Skeletal muscle cell (primary cell): ENCODE data around the gene CRNN.

Experiments
- DNase-seq: peaks from one replicate; pipeline ENCODE4 v3.0.0-alpha.2; 2010; ENCODE audit warnings: low read depth
- H3K4me3 ChIP-seq: 2 replicates; pipeline ENCODE4 v1.5.1; 2011; ENCODE audit warnings: low read depth, mild to moderate bottlenecking, control low read depth, low read length, moderate library complexity

Gene CRNN

DNA sequence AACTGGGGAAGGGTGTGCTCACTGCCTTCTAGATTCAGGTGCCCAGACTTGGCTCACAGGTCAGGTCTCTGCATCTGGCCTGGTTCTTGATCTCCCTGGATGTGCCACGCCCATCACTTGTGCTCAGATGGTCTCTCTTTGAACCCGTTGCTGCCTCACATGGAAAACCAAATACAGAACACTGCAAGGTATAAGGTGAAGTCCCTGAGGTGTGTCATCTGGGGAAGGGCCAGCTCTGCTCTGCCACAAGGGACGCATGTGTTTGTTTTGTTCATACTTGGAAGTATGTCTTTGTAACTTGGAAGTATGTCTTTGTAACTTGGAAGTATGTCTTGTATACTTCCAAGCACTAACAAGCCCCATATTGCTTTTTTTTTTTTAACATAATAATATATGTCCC is 13.4 kb upstream of the CRNN start:
- no peak overlapping the region for H3K4me3 ChIP-seq
- no peak for DNase-seq

DNA sequence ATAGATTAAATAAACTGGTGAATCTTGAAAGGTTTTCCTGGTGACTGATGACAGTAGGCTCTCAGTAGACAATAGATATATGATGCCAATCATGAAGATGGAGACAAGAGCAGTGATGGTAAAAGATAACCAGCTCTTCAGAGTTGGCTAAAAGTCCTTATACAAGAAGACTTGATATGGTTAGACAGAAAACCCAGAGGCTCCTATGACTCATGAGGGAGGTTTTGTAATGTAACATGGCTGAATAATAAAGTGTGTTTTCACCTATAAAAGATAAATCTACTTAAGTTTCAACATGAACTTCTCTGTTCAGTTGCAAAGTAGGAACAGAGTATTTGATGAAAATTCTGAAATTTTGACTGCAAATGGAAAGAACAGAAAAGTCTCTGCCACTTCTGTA is 12.7 kb upstream of the CRNN start:
- no peak for DNase-seq
- no peak overlapping the region for H3K4me3 ChIP-seq

DNA sequence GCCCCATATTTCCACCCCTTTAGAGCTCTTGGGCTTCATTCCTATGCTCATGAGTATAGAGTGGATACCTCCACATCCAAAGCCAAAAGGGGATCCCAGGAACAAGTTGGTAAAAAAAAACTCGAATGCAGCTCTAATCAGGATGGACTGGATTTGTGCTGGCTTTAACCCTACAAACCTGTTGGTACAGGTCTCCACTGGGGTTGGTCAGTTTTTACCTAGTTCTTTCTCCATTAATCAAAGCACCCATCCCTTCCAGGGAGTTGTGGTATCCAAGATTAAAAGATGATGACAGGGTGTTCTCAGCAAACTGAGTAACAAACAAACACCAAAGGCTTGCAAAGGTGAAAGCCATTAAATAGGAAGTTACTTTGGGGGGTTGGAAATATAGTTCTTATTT is 5.9 kb upstream of the CRNN start:
- DNase-seq = no peak
- H3K4me3 ChIP-seq = no peak overlapping the region

GRCh38 chr1:152415454-152416227 is 1.6 kb upstream of the CRNN start:
- no peak overlapping the region for H3K4me3 ChIP-seq
- no peak for DNase-seq

DNA sequence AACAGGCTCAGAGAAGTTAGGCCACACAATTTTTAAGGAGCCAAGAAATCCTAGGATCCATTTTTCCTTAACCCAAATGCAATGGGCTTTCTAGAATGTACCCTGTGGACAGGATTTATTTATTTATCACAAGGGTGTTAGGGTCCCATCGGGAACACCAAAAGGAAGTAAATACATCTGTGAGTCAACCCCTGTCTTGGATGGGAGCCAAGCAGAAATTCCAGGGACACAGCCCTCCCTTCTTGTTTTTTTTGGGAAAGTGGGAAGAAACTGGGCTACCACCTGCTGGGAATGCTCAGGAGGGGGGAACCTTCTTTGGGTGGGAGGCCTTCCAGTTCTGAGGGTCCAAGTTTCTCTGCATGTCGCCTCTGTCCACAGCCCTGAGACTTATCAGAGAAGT is 1.3 kb downstream of the CRNN start:
- no peak for DNase-seq
- H3K4me3 ChIP-seq = no peak overlapping the region

GRCh38 chr1:152411134-152411533 is 2.9 kb downstream of the CRNN start:
- no peak overlapping the region for H3K4me3 ChIP-seq
- no peak for DNase-seq

DNA sequence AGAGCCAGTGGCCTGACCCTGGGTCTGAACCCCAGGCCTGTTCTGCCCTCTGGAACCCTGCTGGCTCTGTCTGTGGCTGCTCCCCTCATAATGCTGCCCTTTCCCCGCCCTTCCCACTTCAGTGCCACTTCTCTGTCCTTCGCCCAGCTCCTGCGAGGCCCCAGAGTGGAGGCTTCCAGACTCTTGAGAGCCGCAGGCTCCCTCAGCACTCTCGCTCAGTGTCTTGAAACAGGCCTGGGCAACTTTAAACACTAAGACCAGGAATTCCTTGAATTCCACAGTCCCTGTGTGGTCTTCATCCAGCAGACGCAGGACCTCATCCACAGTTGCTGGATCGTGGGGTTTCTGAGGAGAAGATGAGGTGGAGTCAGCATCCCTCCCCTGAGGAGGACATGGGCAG is 3.5 kb downstream of the CRNN start:
- no peak for DNase-seq

DNA sequence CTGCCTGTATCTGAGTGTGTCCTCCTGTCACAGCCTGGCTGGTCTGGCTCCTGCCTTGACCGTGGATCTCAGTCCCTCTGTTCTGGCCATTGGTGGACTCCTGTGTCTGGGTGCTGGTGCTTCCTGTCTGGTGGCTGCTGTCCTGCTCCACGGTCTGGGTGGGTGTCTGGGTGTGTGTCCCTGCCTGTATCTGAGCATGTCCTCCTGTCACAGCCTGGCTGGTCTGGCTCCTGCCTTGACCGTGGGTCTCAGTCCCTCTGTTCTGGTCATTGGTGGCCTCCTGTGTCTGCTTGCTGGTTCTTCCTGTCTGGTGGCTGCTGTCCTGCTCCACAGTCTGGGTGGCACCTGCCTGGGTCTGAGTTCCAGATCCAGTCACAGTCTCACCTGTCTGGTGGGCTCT is 4.0 kb downstream of the CRNN start:
- DNase-seq = no peak

More for the DNA sequence above, 3.5 kb downstream of the CRNN start:
- H3K4me3 ChIP-seq = no peak overlapping the region

DNA sequence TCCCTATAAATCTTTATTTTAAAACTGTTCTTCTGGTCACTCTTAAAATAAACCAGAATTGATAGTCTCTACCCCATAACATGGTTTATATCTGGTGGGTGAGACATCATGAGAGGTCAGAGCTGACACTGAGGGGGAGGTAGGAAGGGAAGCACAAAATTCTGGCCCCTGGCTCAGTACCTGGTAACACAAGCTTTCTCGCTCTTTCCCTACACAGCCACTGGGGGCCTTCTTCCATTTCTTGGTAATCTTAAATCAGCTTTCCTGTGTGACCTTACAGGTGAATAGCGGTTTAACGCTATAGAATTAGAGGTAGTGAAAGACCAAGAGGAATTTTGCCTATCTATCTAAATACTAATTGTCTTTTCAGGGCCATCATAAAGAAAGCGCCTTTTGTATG is 5.4 kb downstream of the CRNN start:
- no peak for DNase-seq
- no peak overlapping the region for H3K4me3 ChIP-seq

More for the DNA sequence above, 4.0 kb downstream of the CRNN start:
- no peak overlapping the region for H3K4me3 ChIP-seq

GRCh38 chr1:152398812-152399698 is 15.0 kb downstream of the CRNN start:
- no peak for DNase-seq
- H3K4me3 ChIP-seq = no peak overlapping the region

- no peak for DNase-seq
- H3K4me3 ChIP-seq = no peak overlapping the region
Observed at GRCh38 chr1:152397474-152397873, 16.6 kb downstream of the CRNN start.

GRCh38 chr1:152394151-152394550 is 19.9 kb downstream of the CRNN start:
- no peak overlapping the region for H3K4me3 ChIP-seq
- DNase-seq = no peak

- no peak for DNase-seq
- no peak overlapping the region for H3K4me3 ChIP-seq
Observed at GRCh38 chr1:152392909-152393308, 21.2 kb downstream of the CRNN start.

DNA sequence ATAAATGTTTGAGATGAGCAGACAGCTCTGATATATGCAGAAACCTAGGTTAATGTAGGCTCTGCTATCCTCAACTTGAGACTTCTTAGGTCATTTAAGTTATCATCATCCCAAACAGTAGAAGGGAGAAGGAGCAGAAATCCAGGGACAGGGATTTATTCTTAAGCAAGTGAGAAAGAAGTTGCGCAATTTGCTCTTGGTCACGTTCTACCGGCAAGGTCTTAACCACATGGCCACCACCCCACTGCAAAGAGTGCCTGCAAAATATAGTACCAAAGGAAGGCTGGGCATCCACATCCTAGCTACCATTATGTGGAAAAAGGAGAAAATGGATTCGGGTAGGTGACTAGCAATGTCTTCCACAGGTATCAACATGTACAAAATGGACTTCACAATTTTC is 25.2 kb downstream of the CRNN start:
- no peak for DNase-seq

GRCh38 chr1:152386940-152387339 is 27.1 kb downstream of the CRNN start:
- DNase-seq = no peak
- H3K4me3 ChIP-seq = no peak overlapping the region

More for the DNA sequence above, 25.2 kb downstream of the CRNN start:
- no peak overlapping the region for H3K4me3 ChIP-seq

GRCh38 chr1:152380932-152381331 is 33.1 kb downstream of the CRNN start:
- H3K4me3 ChIP-seq = no peak overlapping the region

DNA sequence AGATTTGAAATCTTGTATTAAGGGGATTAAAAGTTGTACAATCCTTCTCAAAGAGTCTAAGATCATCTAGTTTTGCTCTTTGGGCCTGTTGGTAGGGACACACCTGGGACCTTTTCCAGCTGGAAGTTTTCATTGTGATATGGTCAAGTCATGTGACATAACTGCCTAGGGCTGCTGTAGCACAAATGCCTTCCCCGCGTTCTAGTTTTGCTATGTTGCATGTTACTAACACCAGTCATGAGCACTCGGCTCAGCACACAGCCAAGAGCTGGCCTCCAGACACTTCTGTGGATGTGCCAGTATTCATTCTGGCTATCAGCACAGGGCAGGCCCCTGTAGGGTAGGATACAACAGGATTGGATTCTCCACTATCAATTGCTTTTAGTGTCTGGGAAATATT is 39.6 kb downstream of the CRNN start:
- no peak for DNase-seq
- H3K4me3 ChIP-seq = no peak overlapping the region

More at GRCh38 chr1:152380932-152381331, 33.1 kb downstream of the CRNN start:
- no peak for DNase-seq

DNA sequence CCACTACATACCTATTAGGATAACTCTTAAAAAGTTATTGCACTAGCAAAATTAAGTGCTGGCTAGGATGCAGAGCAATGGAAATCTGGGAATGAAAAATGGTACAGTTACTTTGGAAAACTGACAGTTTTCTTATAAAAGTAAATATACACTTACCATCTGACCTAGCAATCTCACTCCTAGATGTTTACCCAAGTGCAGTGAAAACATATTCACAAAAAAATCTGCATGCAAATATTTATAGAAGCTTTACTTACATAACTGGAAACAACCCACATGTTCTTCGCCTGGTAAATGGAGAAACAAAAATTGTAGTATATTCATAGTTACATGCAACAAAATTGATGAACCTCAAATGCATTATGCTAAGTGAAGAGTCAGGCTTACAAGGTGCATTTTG is 41.4 kb downstream of the CRNN start:
- no peak for DNase-seq
- H3K4me3 ChIP-seq = no peak overlapping the region

DNA sequence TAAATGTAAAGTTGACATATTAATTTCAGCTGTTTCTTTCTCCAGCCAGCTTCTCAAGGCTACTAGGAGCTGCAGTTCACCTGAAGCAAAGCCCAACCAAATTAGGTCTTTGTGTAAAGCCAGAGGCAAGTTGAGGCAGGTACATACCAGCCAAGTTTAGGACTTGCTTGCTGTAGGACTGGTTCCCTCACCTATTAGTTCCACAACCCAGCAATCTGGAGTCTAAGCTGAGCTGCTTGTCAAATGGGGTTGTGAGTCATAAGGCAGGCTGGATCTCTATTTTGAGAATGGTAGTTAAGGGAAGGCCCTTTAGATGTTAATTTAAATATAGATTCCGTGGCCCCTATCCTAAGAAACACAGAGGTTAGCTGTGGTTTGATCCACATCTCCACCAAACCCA is 46.6 kb downstream of the CRNN start:
- H3K4me3 ChIP-seq = no peak overlapping the region
- DNase-seq = no peak

DNA sequence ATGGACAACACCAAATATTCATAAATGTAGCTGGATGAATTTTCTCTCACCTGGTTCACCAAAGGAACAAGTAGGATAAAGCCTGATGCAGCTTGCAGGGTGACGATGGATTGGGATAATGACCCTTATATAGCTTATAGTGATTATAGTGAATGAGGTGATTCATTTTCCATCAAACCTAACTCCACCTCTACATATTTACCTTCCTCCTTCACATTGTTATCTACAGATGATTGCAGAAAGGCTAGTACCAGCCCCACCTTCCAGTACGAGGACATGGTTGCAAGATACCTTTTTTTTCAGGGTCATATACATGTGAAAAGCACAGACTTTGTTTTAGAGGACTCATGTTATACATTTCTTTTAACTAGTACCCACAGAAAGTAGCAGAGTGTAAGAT is 54.2 kb downstream of the CRNN start, which contains the start of gene FLG2:
Gene FLG2 (minus strand): TSS at position 101 of the 400 bp plus-strand sequence. CDS start 1,122 bp downstream, outside the sequence.
- no peak within 1 kb of the TSS for H3K4me3 ChIP-seq
- no peak for DNase-seq
